Dermis microvascular lymphatic vessel endothelial cell (primary cell): Measurements from ENCODE around the gene ST7. TPM values are rescaled to one million over a fixed set of nuclear protein-coding genes. Genes with fewer than 3 reads are reported as not detected.

Experiments
- DNase-seq, 2 donors: peaks; one replicate each; pipeline versions ENCODE4 v3.0.0 to v3.0.0-alpha.2; 2010; ENCODE audit warnings: low read depth in 2 of 2
- total RNA-seq: library from RNA; depleted of rRNA; stranded (reverse); fragments of >200 nt; gene quantifications from 2 replicates; pipeline ENCODE4 v1.2.1, GENCODE V29; 2014

Gene ST7
- total RNA-seq, 1 donor from 2014 or later, result 12.5 TPM

DNA sequence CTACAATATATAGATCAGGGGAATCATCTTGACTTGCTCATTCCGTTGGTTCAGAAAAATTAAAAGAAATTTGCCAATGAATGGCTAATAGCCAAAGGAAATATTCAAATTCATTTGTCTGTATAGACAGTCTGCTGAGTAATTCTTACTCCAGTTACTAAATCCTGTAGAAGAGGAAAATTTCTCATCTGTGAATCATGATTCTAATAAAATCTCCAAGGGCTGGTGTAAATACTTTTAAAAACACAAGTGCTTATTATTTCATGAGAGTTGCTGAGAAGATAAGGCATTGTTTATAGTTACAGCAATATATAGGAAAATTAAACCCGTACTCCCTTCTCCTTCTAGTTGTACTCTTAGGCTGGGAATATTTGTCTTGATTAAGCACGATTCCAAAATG is 316.6 kb downstream of the ST7 start:
- peak in 1 of 2 donors; percentile 62 for DNase-seq

- no peak for DNase-seq
Measured at GRCh38 chr7:117270371-117270770, 317.1 kb downstream of the ST7 start.

DNA sequence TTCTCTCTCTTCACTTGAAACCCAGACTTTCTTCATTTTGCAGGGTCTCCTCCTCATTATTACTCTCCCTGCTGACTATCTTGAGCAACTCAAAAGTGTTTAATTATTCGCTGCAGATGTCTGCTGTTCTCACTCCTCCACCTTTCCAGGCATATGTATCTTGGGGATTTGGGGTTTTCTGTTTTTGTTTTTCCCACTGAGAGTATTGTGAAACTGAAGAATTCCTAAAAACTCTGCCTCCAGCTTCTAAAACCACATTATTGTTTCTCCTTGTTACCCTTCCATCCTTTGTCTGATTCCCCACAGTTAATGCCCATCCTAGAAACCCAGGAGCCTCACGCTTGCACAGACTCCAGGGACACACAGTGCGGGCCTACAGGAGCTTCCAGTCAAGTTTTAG is 318.3 kb downstream of the ST7 start:
- no peak for DNase-seq

- no peak for DNase-seq
Measured at GRCh38 chr7:117272017-117272759, 318.9 kb downstream of the ST7 start.

- no peak for DNase-seq
Measured at GRCh38 chr7:117273325-117273724, 320.0 kb downstream of the ST7 start.

DNA sequence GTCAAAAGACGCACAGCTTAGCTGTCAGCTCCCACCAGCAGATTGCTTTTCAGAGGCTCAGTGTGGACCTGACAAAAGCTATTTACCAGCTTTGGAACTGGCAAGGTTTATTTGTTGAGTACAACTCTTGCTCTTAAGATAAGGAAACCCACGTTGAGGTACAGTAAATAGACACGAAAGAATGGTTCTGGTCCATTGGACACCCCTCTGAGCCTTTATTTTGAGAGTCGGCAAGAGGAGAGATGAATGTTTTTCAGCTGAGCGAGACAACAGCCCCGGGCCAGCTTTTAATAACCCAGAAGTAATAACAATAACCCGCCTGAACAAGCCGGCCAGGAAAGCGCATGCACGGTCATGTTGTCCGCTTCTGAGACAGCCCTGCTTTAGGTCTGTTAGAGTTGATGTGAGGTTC is 320.5 kb downstream of the ST7 start:
- DNase-seq, result no peak

GRCh38 chr7:117274951-117275350 is 321.6 kb downstream of the ST7 start:
- no peak for DNase-seq

- no peak for DNase-seq
Measured at GRCh38 chr7:117277576-117277975, 324.3 kb downstream of the ST7 start.

DNA sequence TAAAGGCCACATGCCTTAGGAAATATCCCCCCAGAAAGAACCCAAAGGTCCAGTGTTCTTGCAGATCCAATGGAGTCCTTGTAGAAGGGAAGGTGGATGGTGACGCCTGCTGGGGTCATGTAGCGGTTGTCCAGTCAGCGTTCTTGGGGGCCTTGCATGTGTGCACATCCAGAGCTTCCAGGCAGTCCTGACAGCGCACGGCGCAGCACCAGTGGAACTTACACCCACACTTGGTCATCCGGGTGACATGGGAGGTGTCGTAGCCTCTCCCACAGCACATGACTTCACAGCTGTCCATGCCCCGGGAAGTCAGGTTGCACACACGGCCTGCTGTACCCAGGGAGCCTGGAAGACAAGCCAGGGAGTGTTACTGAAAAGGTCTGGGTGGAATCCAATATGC is 324.7 kb downstream of the ST7 start:
- no peak for DNase-seq

- no peak for DNase-seq
Measured at GRCh38 chr7:117279203-117279602, 325.9 kb downstream of the ST7 start.

Other genes starting within 250 kb of the ST7 start
- 149 and 184 TPM in 2 replicates for gene CAPZA2, start 90.9 kb upstream of the ST7 start, total RNA-seq